Erythroblast (primary cell): ENCODE data around the gene NRXN3.

Experiments used
- GATA1 ChIP-seq: IDR thresholded peaks from 2 replicates; pipeline ENCODE4 v1.6.1; 2011; ENCODE audit warnings: low read depth, mild to moderate bottlenecking, control low read depth, low read length, moderate library complexity
- POLR2A ChIP-seq: IDR thresholded peaks from 2 replicates; pipeline ENCODE4 v1.6.1; 2011; ENCODE audit warnings: mild to moderate bottlenecking, low read length

DNA sequence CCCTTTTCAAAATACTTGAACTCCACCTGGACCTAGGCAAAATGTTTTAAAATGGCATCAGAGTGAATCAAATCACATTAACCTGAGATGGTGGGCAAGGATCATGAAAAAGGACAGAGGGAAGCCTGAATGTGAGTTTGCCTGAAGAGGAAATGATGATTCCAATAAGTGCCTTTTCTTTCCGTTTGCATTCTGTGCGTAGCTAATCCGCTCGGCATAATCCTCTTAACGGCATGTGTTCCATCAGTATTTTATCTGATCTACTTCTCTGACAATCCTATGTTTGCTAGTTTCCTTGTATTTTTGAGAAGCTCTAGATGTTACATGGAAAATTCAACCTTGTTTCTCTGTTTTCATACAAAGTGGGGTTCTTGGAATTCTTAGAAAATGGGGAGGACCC, 354.6 kb downstream of the NRXN3 start:
- TF ChIP-seq POLR2A: no peak
- TF ChIP-seq GATA1: no peak
